GM12873 (cell line): Measurements from ENCODE around the gene ATL3.

Experiments
- CTCF ChIP-seq: IDR thresholded peaks from 2 replicates; pipeline ENCODE4 v1.5.1; 2012; ENCODE audit warnings: low read depth, mild to moderate bottlenecking, moderate library complexity, low read length, control low read depth; ENCODE audit not compliant: insufficient read depth; ENCODE audit errors: missing control alignments

The ATL3 gene

GRCh38 chr11:63687845-63688244 is 16.7 kb upstream of the ATL3 start:
- TF ChIP-seq CTCF: no peak

- no peak for TF ChIP-seq CTCF
Measured at GRCh38 chr11:63686926-63687325, 15.8 kb upstream of the ATL3 start.

- no peak for TF ChIP-seq CTCF
Measured at GRCh38 chr11:63683133-63683991, 12.2 kb upstream of the ATL3 start.

GRCh38 chr11:63682066-63683021 is 11.2 kb upstream of the ATL3 start:
- peak; percentile 58 for TF ChIP-seq CTCF

GRCh38 chr11:63681321-63682065 is 10.3 kb upstream of the ATL3 start, which contains the start of gene RTN3:
Gene RTN3, plus strand, starts transcription at chr11:63681500. Its CDS starts 137 bp downstream, at chr11:63681637.
- TF ChIP-seq CTCF: no peak

GRCh38 chr11:63680834-63681320 is 9.7 kb upstream of the ATL3 start:
- no peak for TF ChIP-seq CTCF

- no peak for TF ChIP-seq CTCF
Measured at GRCh38 chr11:63673579-63673978, 2.4 kb upstream of the ATL3 start.
